OCI-LY1 (cell line): ENCODE results near the gene WDPCP.

ENCODE experiments used
- CTCF ChIP-seq: fragments of 200-600 bp; sonication (generic), shearing (Covaris generic); IDR thresholded peaks from 2 replicates; pipeline ENCODE4 v1.5.1; 2017; ENCODE audit warnings: mild to moderate bottlenecking, antibody characterized with exemption, low read length, moderate library complexity, mixed read lengths
- EZH2 ChIP-seq: fragments of 200-600 bp; sonication (generic), shearing (Covaris generic); IDR thresholded peaks from 2 replicates; pipeline ENCODE4 v1.8.0; 2017; ENCODE audit warnings: borderline replicate concordance, mixed run types, mild to moderate bottlenecking, antibody characterized with exemption, low read length, moderate library complexity, mixed read lengths

- TF ChIP-seq CTCF: no peak
- no peak for TF ChIP-seq EZH2
Measured at GRCh38 chr2:63124850-63125249, 463.4 kb downstream of the WDPCP start.
